Stomach (tissue), 9 donors: ENCODE results near the gene HELZ2. TPM values are rescaled to one million over a fixed set of nuclear protein-coding genes. Genes with fewer than 3 reads are reported as not detected.
A peak's percentile ranks its signal among the peaks of the same experiment; 100 is the strongest.

Experiments used
- DNase-seq, 2 donors: peaks; one replicate each; pipeline versions ENCODE4 v3.0.0 to v3.0.0-alpha.2; 2013 to 2019
- H3K27ac ChIP-seq, 5 donors: fragments of 200-600 bp in 4 of 5; sonication (generic) in 4 of 5; one replicate each; pipeline ENCODE4 v1.5.1; 2013 to 2019; ENCODE audit warnings: mild to moderate bottlenecking in 1 of 5, moderate library complexity in 1 of 5
- H3K27me3 ChIP-seq, 3 donors: fragments of 200-600 bp; sonication (generic); one replicate each; pipeline ENCODE4 v1.5.1; 2017 to 2019; ENCODE audit warnings: mixed run types in 1 of 3
- H3K36me3 ChIP-seq, 4 donors: fragments of 200-600 bp; sonication (generic); 1 replicate in 3 of 4; 2 replicates in 1 of 4; pipeline ENCODE4 v1.5.1; 2016 to 2019
- H3K4me1 ChIP-seq, 4 donors: fragments of 200-600 bp; sonication (generic); one replicate each; pipeline ENCODE4 v1.5.1; 2016 to 2019
- H3K4me3 ChIP-seq, 4 donors: fragments of 200-600 bp; sonication (generic) in 3 of 4; one replicate each; pipeline ENCODE4 v1.5.1; 2016 to 2019; ENCODE audit warnings: mild to moderate bottlenecking in 1 of 4
- H3K9me3 ChIP-seq, 4 donors: fragments of 200-600 bp; sonication (generic); one replicate each; pipeline ENCODE4 v1.5.1; 2016 to 2019
- CTCF ChIP-seq, 7 experiments: fragments of 450-650 bp in 4 of 7; fragments of 200-600 bp in 3 of 7; sonication (generic) in 3 of 7; IDR thresholded peaks; one replicate each; pipeline ENCODE4 v1.5.1; 2016 to 2019; ENCODE audit warnings: antibody characterized with exemption in 7 of 7, control low read depth in 2 of 7, mild to moderate bottlenecking in 1 of 7
- EP300 ChIP-seq: sonication (generic); formaldehyde crosslinking; IDR thresholded peaks from one replicate; pipeline ENCODE4 v1.6.1; 2017; ENCODE audit warnings: antibody characterized with exemption
- POLR2A ChIP-seq, 4 donors: fragments of 450-650 bp; IDR thresholded peaks; one replicate each; pipeline ENCODE4 v1.6.1; 2016; ENCODE audit warnings: antibody characterized with exemption in 4 of 4, control low read depth in 2 of 4, mild to moderate bottlenecking in 1 of 4, moderate library complexity in 1 of 4
- POLR2AphosphoS5 ChIP-seq, 3 donors: sonication (generic); formaldehyde crosslinking; IDR thresholded peaks; one replicate each; pipeline ENCODE4 v1.6.1; 2016; ENCODE audit warnings: antibody characterized with exemption in 3 of 3
- WGBS, 5 donors: extraction: QIAGEN DNeasy Blood & Tissue Kit in 3 of 5; methylation state at CpG; one replicate each; pipeline versions ENCODE4 v1.1.5 to v1.1.7; 2013 to 2018; 5-methylcytosine and 5-hydroxymethylcytosine counted together
- intact Hi-C: fragments of 100-400 bp; cut with DNase I; formaldehyde crosslinking; loops from one replicate; pipeline ENCODE4 v1.15.1; 2023; ENCODE audit warnings: low total_unique reads
- polyA plus RNA-seq, 3 donors: library from polyadenylated mRNA; stranded (reverse); fragments of 200-250 nt; gene quantifications; one replicate each; pipeline ENCODE4 v1.2.3, GENCODE V29; 2013
- total RNA-seq, 5 donors: library from RNA; depleted of rRNA; stranded (reverse); fragments of >200 nt; gene quantifications; one replicate each; pipeline versions ENCODE4 v1.1.0 to v1.2.3, GENCODE V29; 2014 to 2016
- donor health status: healthy with polysubstance abuse.
- donor health status: Bipolar disorder and iron deficiency.
- donor health status: healthy.

The HELZ2 gene
- total and polyA plus RNA-seq, 8 donors = 4.4 to 95.5 (median 30.1) TPM

- no peaks in the 10 kb centered on the region for H3K27me3 ChIP-seq
- TF ChIP-seq EP300 (no peak), POLR2A (IDR thresholded peaks at IDR 0.05) (no peak), CTCF (IDR thresholded peaks at IDR 0.05) (no peak), POLR2AphosphoS5 (IDR thresholded peaks at IDR 0.05) (no peak)
- no peak overlapping the region for H3K27ac ChIP-seq
- intact Hi-C loops = no loop called here
- 66 to 82% (median 69%) methylated on average over 16 to 19 of the region's 19 CpGs for WGBS, 5 donors
- H3K4me1 ChIP-seq = peaks cover 0 to 5% (median 0%) of the 10 kb centered on the region in 4 donors
- no peak overlapping the region for H3K4me3 ChIP-seq
- H3K9me3 ChIP-seq = no peaks in the 10 kb centered on the region
- peaks cover 31 to 63% (median 59%) of the 10 kb centered on the region in 4 donors for H3K36me3 ChIP-seq
- peak in 1 of 2 donors; percentile 51 for DNase-seq
Observed at GRCh38 chr20:63587776-63588591, 13.9 kb upstream of the HELZ2 start.

- no peaks in the 10 kb centered on the region for H3K9me3 ChIP-seq
- peaks cover 24 to 55% (median 51%) of the 10 kb centered on the region in 4 donors for H3K36me3 ChIP-seq
- intact Hi-C loops = no loop called here
- peaks cover 0 to 6% (median 0%) of the 10 kb centered on the region in 4 donors for H3K4me1 ChIP-seq
- TF ChIP-seq CTCF (IDR thresholded peaks at IDR 0.05) (no peak), POLR2A (IDR thresholded peaks at IDR 0.05) (no peak), POLR2AphosphoS5 (IDR thresholded peaks at IDR 0.05) (no peak), EP300 (no peak)
- H3K27me3 ChIP-seq = no peaks in the 10 kb centered on the region
- no peak overlapping the region for H3K4me3 ChIP-seq
- 91 to 95% (median 91%) methylated on average over 12 of the region's 12 CpGs for WGBS, 5 donors
- DNase-seq = no peak
- no peak overlapping the region for H3K27ac ChIP-seq
Observed at GRCh38 chr20:63587256-63587655, 13.2 kb upstream of the HELZ2 start.

GRCh38 chr20:63586797-63587196, 12.8 kb upstream of the HELZ2 start:
- Histone ChIP-seq H3K9me3 (no peaks in the 10 kb centered on the region), H3K4me1 (peaks cover 0 to 6% (median 0%) of the 10 kb centered on the region in 4 donors), H3K27ac (no peak overlapping the region), H3K27me3 (no peaks in the 10 kb centered on the region), H3K4me3 (no peak overlapping the region), H3K36me3 (peaks cover 19 to 51% (median 47%) of the 10 kb centered on the region in 4 donors)
- intact Hi-C loops = no loop called here
- WGBS, 5 donors = 86 to 94% (median 90%) methylated on average over 14 to 17 of the region's 17 CpGs
- no peak for DNase-seq
- no peak for TF ChIP-seq POLR2A (IDR thresholded peaks at IDR 0.05)
- no peak for TF ChIP-seq EP300
- no peak for TF ChIP-seq POLR2AphosphoS5 (IDR thresholded peaks at IDR 0.05)
- TF ChIP-seq CTCF (IDR thresholded peaks at IDR 0.05) = no peak

- peaks cover 0 to 6% (median 0%) of the 10 kb centered on the region in 4 donors for H3K4me1 ChIP-seq
- peaks cover 13 to 42% (median 38%) of the 10 kb centered on the region in 4 donors for H3K36me3 ChIP-seq
- TF ChIP-seq CTCF (IDR thresholded peaks at IDR 0.05) = no peak
- TF ChIP-seq EP300 = no peak
- TF ChIP-seq POLR2A (IDR thresholded peaks at IDR 0.05) = no peak
- no peak for TF ChIP-seq POLR2AphosphoS5 (IDR thresholded peaks at IDR 0.05)
- intact Hi-C loops = no loop called here
- peaks cover 0 to 4% (median 0%) of the 10 kb centered on the region in 3 donors for H3K27me3 ChIP-seq
- no peak for DNase-seq
- no peak overlapping the region for H3K27ac ChIP-seq
- no peak overlapping the region for H3K4me3 ChIP-seq
- 74 to 84% (median 82%) methylated on average over 22 of the region's 22 CpGs for WGBS, 5 donors
- H3K9me3 ChIP-seq = no peaks in the 10 kb centered on the region
Observed at GRCh38 chr20:63585616-63586565, 11.9 kb upstream of the HELZ2 start.
